Osteoblast (primary cell): ENCODE results near the gene OR2AG1. TPM values are rescaled to one million over a fixed set of nuclear protein-coding genes. Genes with fewer than 3 reads are reported as not detected.

Experiments used
- DNase-seq: peaks from one replicate; pipeline ENCODE4 v3.0.0; 2011; ENCODE audit warnings: low spot score, mixed read lengths; ENCODE audit not compliant: insufficient read length; ENCODE audit errors: missing footprints
- H2AFZ ChIP-seq: 2 replicates; pipeline ENCODE4 v1.6.0; 2011; ENCODE audit warnings: mild to moderate bottlenecking, low read length
- H3K27ac ChIP-seq: 2 replicates; pipeline ENCODE4 v1.5.1; 2011; ENCODE audit warnings: mild to moderate bottlenecking, low read depth, low read length, moderate library complexity
- H3K27me3 ChIP-seq: 2 replicates; pipeline ENCODE4 v1.6.0; 2012; ENCODE audit warnings: mild to moderate bottlenecking, control low read depth, inconsistent platforms, low read length, moderate library complexity; ENCODE audit not compliant: insufficient read depth
- H3K36me3 ChIP-seq: 2 replicates; pipeline ENCODE4 v1.5.1; 2011; ENCODE audit warnings: mild to moderate bottlenecking, low read length, control low read depth, moderate library complexity; ENCODE audit not compliant: insufficient read depth
- H3K4me1 ChIP-seq: 2 replicates; pipeline ENCODE4 v1.5.1; 2011; ENCODE audit warnings: mild to moderate bottlenecking, low read length, control low read depth, moderate library complexity; ENCODE audit not compliant: insufficient read depth
- H3K4me2 ChIP-seq: 2 replicates; pipeline ENCODE4 v1.6.0; 2011; ENCODE audit warnings: mild to moderate bottlenecking, low read length; ENCODE audit not compliant: insufficient read depth
- H3K4me3 ChIP-seq: fragments of 200-600 bp; sonication (generic); 3 replicates; pipeline ENCODE4 v1.5.1; 2012; ENCODE audit warnings: mild to moderate bottlenecking, low read length, inconsistent platforms; ENCODE audit not compliant: insufficient read depth
- H3K79me2 ChIP-seq: 2 replicates; pipeline ENCODE4 v1.6.0; 2012; ENCODE audit warnings: mild to moderate bottlenecking, low read length, control low read depth, inconsistent platforms; ENCODE audit not compliant: insufficient read depth
- H3K9me3 ChIP-seq: 2 replicates; pipeline ENCODE4 v1.5.1; 2011; ENCODE audit warnings: low read depth, low read length, control low read depth
- H4K20me1 ChIP-seq: 2 replicates; pipeline ENCODE4 v1.6.0; 2012; ENCODE audit warnings: mild to moderate bottlenecking, low read length, control low read depth; ENCODE audit not compliant: insufficient read depth
- total RNA-seq: library from RNA; depleted of rRNA; stranded (reverse); fragments of >200 nt; gene quantifications from 2 replicates; pipeline ENCODE4 v1.2.3, GENCODE V29; 2012
- TF ChIP-seq, protein P1 (sequence below): IDR thresholded peaks from 2 replicates; pipeline ENCODE4 v1.5.1; 2011; ENCODE audit warnings: mild to moderate bottlenecking, low read depth, low read length, moderate library complexity; ENCODE audit errors: extremely low read depth

Gene OR2AG1
- total RNA-seq, 1 donor = not detected

- H3K79me2 ChIP-seq = no peaks in the 10 kb centered on the region
- DNase-seq = no peak
- no peak within 1 kb of the TSS for H2AFZ ChIP-seq
- H3K4me3 ChIP-seq = no peak within 1 kb of the TSS
- no peaks in the 10 kb centered on the region for H3K4me1 ChIP-seq
- no peak within 1 kb of the TSS for H3K4me2 ChIP-seq
- TF ChIP-seq, protein P1, sequence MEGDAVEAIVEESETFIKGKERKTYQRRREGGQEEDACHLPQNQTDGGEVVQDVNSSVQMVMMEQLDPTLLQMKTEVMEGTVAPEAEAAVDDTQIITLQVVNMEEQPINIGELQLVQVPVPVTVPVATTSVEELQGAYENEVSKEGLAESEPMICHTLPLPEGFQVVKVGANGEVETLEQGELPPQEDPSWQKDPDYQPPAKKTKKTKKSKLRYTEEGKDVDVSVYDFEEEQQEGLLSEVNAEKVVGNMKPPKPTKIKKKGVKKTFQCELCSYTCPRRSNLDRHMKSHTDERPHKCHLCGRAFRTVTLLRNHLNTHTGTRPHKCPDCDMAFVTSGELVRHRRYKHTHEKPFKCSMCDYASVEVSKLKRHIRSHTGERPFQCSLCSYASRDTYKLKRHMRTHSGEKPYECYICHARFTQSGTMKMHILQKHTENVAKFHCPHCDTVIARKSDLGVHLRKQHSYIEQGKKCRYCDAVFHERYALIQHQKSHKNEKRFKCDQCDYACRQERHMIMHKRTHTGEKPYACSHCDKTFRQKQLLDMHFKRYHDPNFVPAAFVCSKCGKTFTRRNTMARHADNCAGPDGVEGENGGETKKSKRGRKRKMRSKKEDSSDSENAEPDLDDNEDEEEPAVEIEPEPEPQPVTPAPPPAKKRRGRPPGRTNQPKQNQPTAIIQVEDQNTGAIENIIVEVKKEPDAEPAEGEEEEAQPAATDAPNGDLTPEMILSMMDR = no peak
- H3K27me3 ChIP-seq = no peaks in the 10 kb centered on the region
- no peaks in the 10 kb centered on the region for H4K20me1 ChIP-seq
- no peaks in the 10 kb centered on the region for H3K36me3 ChIP-seq
- no peak within 1 kb of the TSS for H3K27ac ChIP-seq
- H3K9me3 ChIP-seq = no peaks in the 10 kb centered on the region
Measured at GRCh38 chr11:6771926-6772893, 10.6 kb upstream of the OR2AG1 start, which contains the start of gene OR2AG2. Gene OR2AG2 (minus strand): TSS chr11:6771976. CDS start chr11:6768957, 3,019 bp downstream.

DNA sequence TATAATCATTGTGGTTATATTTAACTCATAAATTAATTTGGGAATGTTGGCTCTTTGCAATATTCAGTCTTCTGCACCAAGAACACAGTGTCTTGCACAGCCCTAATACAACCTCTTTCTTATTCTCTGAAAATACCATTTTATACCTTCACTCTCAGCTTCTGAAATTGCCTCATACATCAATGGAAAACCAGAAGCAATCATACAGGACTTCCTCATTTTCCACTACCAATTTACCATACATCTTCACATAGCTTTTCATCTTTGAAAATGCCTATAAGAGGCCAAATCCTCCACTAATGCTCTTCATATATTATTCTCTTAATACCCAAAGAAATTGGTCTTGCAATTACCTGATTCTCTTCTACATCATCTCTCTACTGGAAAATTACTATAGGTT, 4.3 kb upstream of the OR2AG1 start:
- Histone ChIP-seq H3K27ac (no peak overlapping the region), H3K27me3 (no peaks in the 10 kb centered on the region)

DNA sequence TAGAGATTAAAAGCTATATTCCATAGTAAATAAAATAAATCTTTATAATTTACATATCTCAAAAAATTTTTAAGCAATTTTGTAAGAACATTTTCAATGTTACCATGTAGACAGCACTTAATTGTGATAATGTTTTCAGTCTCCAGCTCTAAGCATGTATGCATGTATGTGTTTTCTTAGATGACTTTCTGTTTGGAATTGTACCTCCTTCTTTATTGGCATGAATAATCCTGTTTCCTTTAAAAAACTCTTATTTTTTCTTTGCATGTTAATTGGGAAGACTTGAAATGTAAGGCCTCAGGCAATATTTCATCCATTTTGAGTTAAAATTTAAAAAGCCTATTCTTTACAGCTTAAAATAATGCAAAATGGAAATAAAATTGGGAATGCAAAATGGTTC, 2.0 kb upstream of the OR2AG1 start:
- Histone ChIP-seq H3K27me3 (no peaks in the 10 kb centered on the region), H3K4me1 (no peaks in the 10 kb centered on the region), H3K9me3 (no peaks in the 10 kb centered on the region), H3K4me2 (no peak overlapping the region), H3K4me3 (no peak overlapping the region), H3K79me2 (no peaks in the 10 kb centered on the region), H3K27ac (no peak overlapping the region), H2AFZ (no peak overlapping the region), H3K36me3 (no peaks in the 10 kb centered on the region), H4K20me1 (no peaks in the 10 kb centered on the region)
- no peak for DNase-seq
- TF ChIP-seq, protein P1 = no peak

More for the DNA sequence above, 4.3 kb upstream of the OR2AG1 start:
- H2AFZ ChIP-seq = no peak overlapping the region
- H3K79me2 ChIP-seq = no peaks in the 10 kb centered on the region
- no peaks in the 10 kb centered on the region for H3K4me1 ChIP-seq
- H3K9me3 ChIP-seq = no peaks in the 10 kb centered on the region
- no peak for DNase-seq
- H4K20me1 ChIP-seq = no peaks in the 10 kb centered on the region
- H3K4me2 ChIP-seq = no peak overlapping the region
- H3K4me3 ChIP-seq = no peak overlapping the region
- TF ChIP-seq, protein P1 = no peak
- no peaks in the 10 kb centered on the region for H3K36me3 ChIP-seq

DNA sequence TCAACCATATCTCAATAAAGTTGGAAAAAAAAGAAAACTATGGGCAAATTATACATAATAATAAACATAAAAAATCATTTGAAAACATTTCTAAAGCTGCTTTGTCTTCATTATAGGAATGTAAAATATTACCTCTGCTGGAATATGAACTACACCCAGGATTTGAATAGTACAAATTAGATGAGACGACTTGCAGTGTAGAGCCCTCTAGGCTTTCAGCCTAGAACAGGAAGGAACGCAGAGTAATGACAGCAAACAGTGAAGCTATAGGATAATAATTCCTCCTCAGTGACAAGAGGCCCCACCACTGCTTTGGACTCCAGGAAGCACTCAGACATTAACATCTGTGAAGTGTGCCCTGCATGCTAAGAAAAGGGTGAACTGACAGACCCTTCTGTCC, 7.7 kb downstream of the OR2AG1 start:
- Histone ChIP-seq H3K79me2 (no peaks in the 10 kb centered on the region), H2AFZ (no peak overlapping the region), H3K4me1 (no peaks in the 10 kb centered on the region), H3K4me2 (no peak overlapping the region), H3K9me3 (no peaks in the 10 kb centered on the region), H3K27me3 (no peaks in the 10 kb centered on the region), H3K36me3 (no peaks in the 10 kb centered on the region), H3K27ac (no peak overlapping the region), H3K4me3 (no peak overlapping the region), H4K20me1 (no peaks in the 10 kb centered on the region)
- TF ChIP-seq, protein P1 = no peak
- no peak for DNase-seq
